OCI-LY3 (cell line): Measurements from ENCODE around the gene LBP.

Source experiments
- EZH2phosphoT487 ChIP-seq: fragments of 200-600 bp; shearing (Covaris generic); IDR thresholded peaks from 2 replicates; pipeline ENCODE4 v1.6.1; 2018; ENCODE audit warnings: antibody characterized with exemption, mixed run types, low read depth
- TF ChIP-seq, protein P1 (sequence below): fragments of 200-600, 300-600 bp; sonication (generic); IDR thresholded peaks from 2 replicates; pipeline ENCODE4 v1.5.1; 2014; ENCODE audit warnings: antibody characterized with exemption, low read length, low read depth

DNA sequence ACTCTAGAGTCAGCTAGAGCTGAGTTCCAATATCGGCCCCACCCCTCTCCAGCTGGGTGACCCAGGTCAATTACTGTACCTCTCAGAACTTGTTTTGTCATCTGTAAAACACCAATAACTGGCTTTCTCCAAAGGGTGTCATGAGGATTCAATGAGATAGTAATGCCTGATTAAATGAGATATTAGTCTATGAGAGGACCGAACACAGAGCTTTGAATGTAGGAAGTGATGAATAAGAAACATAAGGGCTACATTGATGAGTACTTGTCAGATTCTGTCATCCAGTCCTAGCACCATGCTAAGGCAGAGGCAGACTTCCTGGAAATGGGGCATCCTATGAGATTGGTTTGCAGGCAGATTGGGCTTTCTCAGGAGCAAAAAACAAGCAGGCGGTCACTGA, 22.1 kb upstream of the LBP start:
- TF ChIP-seq, protein P1, sequence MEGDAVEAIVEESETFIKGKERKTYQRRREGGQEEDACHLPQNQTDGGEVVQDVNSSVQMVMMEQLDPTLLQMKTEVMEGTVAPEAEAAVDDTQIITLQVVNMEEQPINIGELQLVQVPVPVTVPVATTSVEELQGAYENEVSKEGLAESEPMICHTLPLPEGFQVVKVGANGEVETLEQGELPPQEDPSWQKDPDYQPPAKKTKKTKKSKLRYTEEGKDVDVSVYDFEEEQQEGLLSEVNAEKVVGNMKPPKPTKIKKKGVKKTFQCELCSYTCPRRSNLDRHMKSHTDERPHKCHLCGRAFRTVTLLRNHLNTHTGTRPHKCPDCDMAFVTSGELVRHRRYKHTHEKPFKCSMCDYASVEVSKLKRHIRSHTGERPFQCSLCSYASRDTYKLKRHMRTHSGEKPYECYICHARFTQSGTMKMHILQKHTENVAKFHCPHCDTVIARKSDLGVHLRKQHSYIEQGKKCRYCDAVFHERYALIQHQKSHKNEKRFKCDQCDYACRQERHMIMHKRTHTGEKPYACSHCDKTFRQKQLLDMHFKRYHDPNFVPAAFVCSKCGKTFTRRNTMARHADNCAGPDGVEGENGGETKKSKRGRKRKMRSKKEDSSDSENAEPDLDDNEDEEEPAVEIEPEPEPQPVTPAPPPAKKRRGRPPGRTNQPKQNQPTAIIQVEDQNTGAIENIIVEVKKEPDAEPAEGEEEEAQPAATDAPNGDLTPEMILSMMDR = no peak
- no peak for TF ChIP-seq EZH2phosphoT487
